Upper lobe of left lung (tissue), 6 donors: Measurements from ENCODE around the gene R3HDM4. TPM values are rescaled to one million over a fixed set of nuclear protein-coding genes. Genes with fewer than 3 reads are reported as not detected.

Experiments used
- ATAC-seq, 2 donors: fragments of 200-7000 bp; cut with Tn5 transposase; one replicate each; pipeline ENCODE4 v1.9.1; 2022; ENCODE audit warnings: mild to moderate bottlenecking in 2 of 2, moderate library complexity in 2 of 2; ENCODE audit not compliant: low FRiP score in 2 of 2
- DNase-seq, 2 donors: peaks; one replicate each; pipeline ENCODE4 v3.0.0-alpha.2; 2019 to 2020
- H3K27ac ChIP-seq, 4 donors: fragments of 200-600 bp; sonication (generic); one replicate each; pipeline ENCODE4 v1.5.1; 2016 to 2019
- H3K27me3 ChIP-seq, 4 donors: fragments of 200-600 bp; sonication (generic); one replicate each; pipeline ENCODE4 v1.5.1; 2017 to 2019
- H3K36me3 ChIP-seq, 4 donors: fragments of 200-600 bp; sonication (generic); one replicate each; pipeline ENCODE4 v1.5.1; 2016 to 2019
- H3K4me1 ChIP-seq, 4 donors: fragments of 200-600 bp; sonication (generic); one replicate each; pipeline ENCODE4 v1.5.1; 2018 to 2019
- H3K4me3 ChIP-seq, 4 donors: fragments of 200-600 bp; sonication (generic); one replicate each; pipeline ENCODE4 v1.5.1; 2017 to 2019; ENCODE audit warnings: mild to moderate bottlenecking in 2 of 4, moderate library complexity in 1 of 4
- H3K9me3 ChIP-seq, 4 donors: fragments of 200-600 bp; sonication (generic); one replicate each; pipeline ENCODE4 v1.5.1; 2018 to 2019
- EP300 ChIP-seq, 4 donors: sonication (generic); formaldehyde crosslinking; IDR thresholded peaks; one replicate each; pipeline ENCODE4 v1.5.1; 2017; ENCODE audit warnings: antibody characterized with exemption in 4 of 4, control low read depth in 2 of 4
- POLR2A ChIP-seq, 4 donors: fragments of 450-650 bp; IDR thresholded peaks; one replicate each; pipeline ENCODE4 v1.5.1; 2016 to 2017; ENCODE audit warnings: antibody characterized with exemption in 4 of 4, mild to moderate bottlenecking in 2 of 4
- POLR2AphosphoS5 ChIP-seq, 2 donors: sonication (generic); formaldehyde crosslinking; IDR thresholded peaks; one replicate each; pipeline ENCODE4 v1.5.1; 2017; ENCODE audit warnings: antibody characterized with exemption in 2 of 2
- WGBS, 2 donors: methylation state at CpG; one replicate each; pipeline ENCODE4 v1.1.5; 2017 to 2018; 5-methylcytosine and 5-hydroxymethylcytosine counted together
- total RNA-seq, 6 donors: library from RNA; depleted of rRNA in 4 of 6; stranded (reverse); fragments of >200 nt in 4 of 6; gene quantifications; one replicate each; pipeline versions ENCODE4 v1.1.0 to v1.2.1, GENCODE V29; 2016 to 2021
- TF ChIP-seq, protein P1 (sequence below), 6 experiments: fragments of 450-650 bp in 4 of 6; fragments of 200-600 bp in 2 of 6; sonication (generic) in 2 of 6; IDR thresholded peaks; one replicate each; pipeline ENCODE4 v1.5.1; 2016 to 2019; ENCODE audit warnings: antibody characterized with exemption in 6 of 6
- donor health status: DM: no; HTN: no; CAD: no; lungs with moderate emphysema.
- donor health status: DM: no; HTN: yes; CAD: no; lungs with severe emphysema.

The R3HDM4 gene
- total RNA-seq, 6 donors from 2014 or later = 39.6 to 71.2 (median 63.3) TPM

DNA sequence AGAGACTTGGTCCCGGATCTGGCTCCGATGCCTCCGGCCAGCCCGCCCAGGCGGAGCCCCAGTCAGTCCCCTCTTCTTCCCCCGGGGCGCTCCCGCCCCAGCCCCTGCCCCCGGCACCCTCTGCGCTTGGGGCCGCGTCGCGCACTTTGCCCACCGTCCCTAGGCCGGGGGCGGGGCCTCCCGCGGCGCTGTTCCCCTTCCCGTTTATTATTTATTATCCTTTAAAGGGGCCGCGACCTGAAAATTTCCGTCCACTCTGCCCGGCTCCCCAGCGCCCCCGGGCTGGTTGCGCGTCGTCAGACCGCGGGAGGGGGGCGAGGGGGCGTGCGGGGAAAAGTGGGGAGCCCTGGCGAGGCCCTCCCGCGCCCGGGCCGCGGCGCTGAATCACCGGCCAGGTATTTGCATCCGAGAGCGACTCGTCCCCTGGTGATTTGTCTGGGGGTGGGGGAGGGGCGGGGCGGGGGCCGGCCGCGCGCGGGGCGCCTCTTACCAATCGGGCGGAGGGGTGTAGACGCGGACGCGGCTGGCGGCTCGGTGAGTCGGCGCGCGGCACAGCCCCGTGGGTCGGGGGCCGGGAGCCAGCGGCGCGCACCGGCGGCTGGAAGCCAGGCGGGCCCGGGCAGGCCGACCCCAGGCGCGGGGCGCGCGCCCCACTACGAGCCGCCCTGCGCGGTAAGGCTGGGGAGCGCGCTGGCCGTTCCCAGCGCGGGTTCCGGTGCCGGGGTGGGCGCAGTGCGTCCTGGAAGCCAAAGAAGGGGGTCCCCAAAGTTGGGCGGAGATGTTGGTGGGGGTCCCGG lies 12.7 kb upstream of the R3HDM4 start, which contains the start of gene ARID3A:
Gene ARID3A, plus strand, starts transcription at position 510 of the 797 bp plus-strand sequence. CDS start 3,494 bp downstream, outside the sequence.
- DNase-seq (peak; percentile 84 to 97), ATAC-seq (peak; percentile 74 to 90)
- WGBS, 2 donors = 0 to 1% methylated on average over 22 to 39 of the region's 97 CpGs

GRCh38 chr19:925087-925525 lies 12.1 kb upstream of the R3HDM4 start:
- Histone ChIP-seq H3K27ac (peak overlapping the region; percentile 86 to 97 (median 88)), H3K4me3 (peak overlapping the region; percentile 90 to 97 (median 96)), H3K36me3 (peaks cover 0 to 12% (median 7%) of the 10 kb centered on the region in 4 donors), H3K4me1 (peaks cover 35 to 56% (median 40%) of the 10 kb centered on the region in 4 donors), H3K9me3 (no peaks in the 10 kb centered on the region), H3K27me3 (peaks cover 0 to 10% (median 5%) of the 10 kb centered on the region in 4 donors)
- DNase-seq (peak in 1 of 2 donors; percentile 88), ATAC-seq (peak; percentile 15 to 77)
- 0 to 1% methylated on average over 21 to 39 of the region's 39 CpGs for WGBS, 2 donors
- TF ChIP-seq POLR2AphosphoS5 (IDR thresholded peaks at IDR 0.05) (no peak), EP300 (IDR thresholded peaks at IDR 0.05) (no peak), POLR2A (IDR thresholded peaks at IDR 0.05) (no peak)
- TF ChIP-seq, protein P1, sequence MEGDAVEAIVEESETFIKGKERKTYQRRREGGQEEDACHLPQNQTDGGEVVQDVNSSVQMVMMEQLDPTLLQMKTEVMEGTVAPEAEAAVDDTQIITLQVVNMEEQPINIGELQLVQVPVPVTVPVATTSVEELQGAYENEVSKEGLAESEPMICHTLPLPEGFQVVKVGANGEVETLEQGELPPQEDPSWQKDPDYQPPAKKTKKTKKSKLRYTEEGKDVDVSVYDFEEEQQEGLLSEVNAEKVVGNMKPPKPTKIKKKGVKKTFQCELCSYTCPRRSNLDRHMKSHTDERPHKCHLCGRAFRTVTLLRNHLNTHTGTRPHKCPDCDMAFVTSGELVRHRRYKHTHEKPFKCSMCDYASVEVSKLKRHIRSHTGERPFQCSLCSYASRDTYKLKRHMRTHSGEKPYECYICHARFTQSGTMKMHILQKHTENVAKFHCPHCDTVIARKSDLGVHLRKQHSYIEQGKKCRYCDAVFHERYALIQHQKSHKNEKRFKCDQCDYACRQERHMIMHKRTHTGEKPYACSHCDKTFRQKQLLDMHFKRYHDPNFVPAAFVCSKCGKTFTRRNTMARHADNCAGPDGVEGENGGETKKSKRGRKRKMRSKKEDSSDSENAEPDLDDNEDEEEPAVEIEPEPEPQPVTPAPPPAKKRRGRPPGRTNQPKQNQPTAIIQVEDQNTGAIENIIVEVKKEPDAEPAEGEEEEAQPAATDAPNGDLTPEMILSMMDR (IDR thresholded peaks at IDR 0.05) = no peak

More for the DNA sequence above, 12.7 kb upstream of the R3HDM4 start, which contains the start of gene ARID3A:
- Histone ChIP-seq H3K4me3 (peak within 1 kb of the TSS; percentile 90 to 97 (median 96)), H3K27me3 (peaks cover 0 to 4% (median 0%) of the 10 kb centered on the region in 4 donors), H3K36me3 (peaks cover 0 to 14% (median 8%) of the 10 kb centered on the region in 4 donors), H3K27ac (peak within 1 kb of the TSS; percentile 86 to 97 (median 88)), H3K4me1 (peaks cover 30 to 49% (median 35%) of the 10 kb centered on the region in 4 donors), H3K9me3 (no peaks in the 10 kb centered on the region)
- TF ChIP-seq EP300 (IDR thresholded peaks at IDR 0.05) = no peak
- TF ChIP-seq, protein P1 (IDR thresholded peaks at IDR 0.05) = peak in 1 of 6 experiments; percentile 19
- TF ChIP-seq POLR2AphosphoS5 (IDR thresholded peaks at IDR 0.05) = no peak
- TF ChIP-seq POLR2A (IDR thresholded peaks at IDR 0.05) = peak in 1 of 4 donors; percentile 37

- Histone ChIP-seq H3K4me3 (peak overlapping the region; percentile 90 to 97 (median 96)), H3K4me1 (peaks cover 40 to 60% (median 45%) of the 10 kb centered on the region in 4 donors), H3K27ac (peak overlapping the region; percentile 86 to 97 (median 88)), H3K27me3 (peaks cover 0 to 14% (median 10%) of the 10 kb centered on the region in 4 donors), H3K36me3 (peaks cover 0 to 7% (median 4%) of the 10 kb centered on the region in 4 donors), H3K9me3 (no peaks in the 10 kb centered on the region)
- DNase-seq (peak in 1 of 2 donors; percentile 83), ATAC-seq (no peak)
- 13 to 14% methylated on average over 14 to 31 of the region's 31 CpGs for WGBS, 2 donors
- no peak for TF ChIP-seq POLR2A (IDR thresholded peaks at IDR 0.05)
- TF ChIP-seq POLR2AphosphoS5 (IDR thresholded peaks at IDR 0.05) = no peak
- no peak for TF ChIP-seq EP300 (IDR thresholded peaks at IDR 0.05)
- TF ChIP-seq, protein P1 (IDR thresholded peaks at IDR 0.05) = no peak
Measured at GRCh38 chr19:924553-925086, 11.6 kb upstream of the R3HDM4 start.

- peak overlapping the region in 1 of 4 donors; percentile 30 for H3K27ac ChIP-seq
- peaks cover 45 to 65% (median 48%) of the 10 kb centered on the region in 4 donors for H3K4me1 ChIP-seq
- WGBS, 2 donors = 1 to 2% methylated on average over 13 to 37 of the region's 84 CpGs
- peak overlapping the region in 3 of 4 donors; percentile 30 to 38 (median 36) for H3K4me3 ChIP-seq
- TF ChIP-seq, protein P1 (IDR thresholded peaks at IDR 0.05) = peak in 1 of 6 experiments; percentile 5
- TF ChIP-seq POLR2AphosphoS5 (IDR thresholded peaks at IDR 0.05) = no peak
- peak in 1 of 2 donors; percentile 91 for DNase-seq
- H3K36me3 ChIP-seq = no peaks in the 10 kb centered on the region
- peaks cover 3 to 45% (median 36%) of the 10 kb centered on the region in 4 donors for H3K27me3 ChIP-seq
- ATAC-seq = peak in 1 of 2 donors; percentile 3
- H3K9me3 ChIP-seq = no peaks in the 10 kb centered on the region
Measured at GRCh38 chr19:920051-920864, 7.2 kb upstream of the R3HDM4 start.
